ENCODE data around the gene ARNT2. TPM values are rescaled to one million over a fixed set of nuclear protein-coding genes. Genes with fewer than 3 reads are reported as not detected.

ARNT2 gene
- total RNA-seq, 1 donor from 2014 or later, result 2.1 TPM

- H3K9ac ChIP-seq (ENCODE audit: low read depth in 1 of 3, low read length in 3 of 3), result no peak overlapping the region
- H3K9me3 ChIP-seq (ENCODE audit: control insufficient read depth in 3 of 3, low read length in 3 of 3), result no peaks in the 10 kb centered on the region
- peaks cover 0 to 4% (median 3%) of the 10 kb centered on the region in 3 donors for H3K27me3 ChIP-seq (ENCODE audit: control insufficient read depth in 3 of 3, insufficient read depth in 3 of 3, low read length in 3 of 3)
- H3K36me3 ChIP-seq (ENCODE audit: control insufficient read depth in 3 of 3, insufficient read depth in 3 of 3, low read length in 3 of 3), result no peaks in the 10 kb centered on the region
- no peak overlapping the region for H3K27ac ChIP-seq (ENCODE audit: low read depth, low read length)
- no peak overlapping the region for H3K4me3 ChIP-seq (ENCODE audit: low read length in 3 of 3)
- no peaks in the 10 kb centered on the region for H3K4me1 ChIP-seq (ENCODE audit: control insufficient read depth in 3 of 3, insufficient read depth in 3 of 3, low read length in 3 of 3)
These were observed 32.5 kb downstream of the ARNT2 start for GRCh38 chr15:80436511-80437307.

GRCh38 chr15:80437334-80437891 lies 33.2 kb downstream of the ARNT2 start:
- no peak overlapping the region for H3K4me3 ChIP-seq (ENCODE audit: low read length in 3 of 3)
- no peak overlapping the region for H3K9ac ChIP-seq (ENCODE audit: low read depth in 1 of 3, low read length in 3 of 3)
- H3K27ac ChIP-seq (ENCODE audit: low read depth, low read length), result no peak overlapping the region
- H3K4me1 ChIP-seq (ENCODE audit: control insufficient read depth in 3 of 3, insufficient read depth in 3 of 3, low read length in 3 of 3), result no peaks in the 10 kb centered on the region
- H3K36me3 ChIP-seq (ENCODE audit: control insufficient read depth in 3 of 3, insufficient read depth in 3 of 3, low read length in 3 of 3), result no peaks in the 10 kb centered on the region
- no peaks in the 10 kb centered on the region for H3K9me3 ChIP-seq (ENCODE audit: control insufficient read depth in 3 of 3, low read length in 3 of 3)
- peaks cover 0 to 4% (median 3%) of the 10 kb centered on the region in 3 donors for H3K27me3 ChIP-seq (ENCODE audit: control insufficient read depth in 3 of 3, insufficient read depth in 3 of 3, low read length in 3 of 3)

- Histone ChIP-seq H3K9me3 (ENCODE audit: control insufficient read depth in 3 of 3, low read length in 3 of 3) (no peaks in the 10 kb centered on the region), H3K4me1 (ENCODE audit: control insufficient read depth in 3 of 3, insufficient read depth in 3 of 3, low read length in 3 of 3) (no peaks in the 10 kb centered on the region), H3K9ac (ENCODE audit: low read depth in 1 of 3, low read length in 3 of 3) (no peak overlapping the region), H3K36me3 (ENCODE audit: control insufficient read depth in 3 of 3, insufficient read depth in 3 of 3, low read length in 3 of 3) (no peaks in the 10 kb centered on the region), H3K4me3 (ENCODE audit: low read length in 3 of 3) (no peak overlapping the region), H3K27ac (ENCODE audit: low read depth, low read length) (no peak overlapping the region), H3K27me3 (ENCODE audit: control insufficient read depth in 3 of 3, insufficient read depth in 3 of 3, low read length in 3 of 3) (peaks cover 0 to 6% (median 4%) of the 10 kb centered on the region in 3 donors)
These were observed 35.0 kb downstream of the ARNT2 start for GRCh38 chr15:80439140-80439539.

GRCh38 chr15:80440024-80440423 lies 35.8 kb downstream of the ARNT2 start:
- Histone ChIP-seq H3K27me3 (ENCODE audit: control insufficient read depth in 3 of 3, insufficient read depth in 3 of 3, low read length in 3 of 3) (peaks cover 2 to 6% (median 6%) of the 10 kb centered on the region in 3 donors), H3K9me3 (ENCODE audit: control insufficient read depth in 3 of 3, low read length in 3 of 3) (no peaks in the 10 kb centered on the region), H3K36me3 (ENCODE audit: control insufficient read depth in 3 of 3, insufficient read depth in 3 of 3, low read length in 3 of 3) (no peaks in the 10 kb centered on the region), H3K27ac (ENCODE audit: low read depth, low read length) (no peak overlapping the region), H3K9ac (ENCODE audit: low read depth in 1 of 3, low read length in 3 of 3) (no peak overlapping the region), H3K4me3 (ENCODE audit: low read length in 3 of 3) (no peak overlapping the region), H3K4me1 (ENCODE audit: control insufficient read depth in 3 of 3, insufficient read depth in 3 of 3, low read length in 3 of 3) (no peaks in the 10 kb centered on the region)

- Histone ChIP-seq H3K9ac (ENCODE audit: low read depth in 1 of 3, low read length in 3 of 3) (no peak overlapping the region), H3K4me1 (ENCODE audit: control insufficient read depth in 3 of 3, insufficient read depth in 3 of 3, low read length in 3 of 3) (no peaks in the 10 kb centered on the region), H3K27me3 (ENCODE audit: control insufficient read depth in 3 of 3, insufficient read depth in 3 of 3, low read length in 3 of 3) (peaks cover 2 to 8% (median 6%) of the 10 kb centered on the region in 3 donors), H3K36me3 (ENCODE audit: control insufficient read depth in 3 of 3, insufficient read depth in 3 of 3, low read length in 3 of 3) (no peaks in the 10 kb centered on the region), H3K9me3 (ENCODE audit: control insufficient read depth in 3 of 3, low read length in 3 of 3) (no peaks in the 10 kb centered on the region), H3K4me3 (ENCODE audit: low read length in 3 of 3) (no peak overlapping the region), H3K27ac (ENCODE audit: low read depth, low read length) (no peak overlapping the region)
These were observed 36.9 kb downstream of the ARNT2 start for GRCh38 chr15:80441041-80441440.

- H3K4me3 ChIP-seq (ENCODE audit: low read length in 3 of 3), result no peak overlapping the region
- no peaks in the 10 kb centered on the region for H3K4me1 ChIP-seq (ENCODE audit: control insufficient read depth in 3 of 3, insufficient read depth in 3 of 3, low read length in 3 of 3)
- peaks cover 2 to 6% (median 4%) of the 10 kb centered on the region in 3 donors for H3K27me3 ChIP-seq (ENCODE audit: control insufficient read depth in 3 of 3, insufficient read depth in 3 of 3, low read length in 3 of 3)
- H3K9ac ChIP-seq (ENCODE audit: low read depth in 1 of 3, low read length in 3 of 3), result no peak overlapping the region
- H3K9me3 ChIP-seq (ENCODE audit: control insufficient read depth in 3 of 3, low read length in 3 of 3), result no peaks in the 10 kb centered on the region
- no peaks in the 10 kb centered on the region for H3K36me3 ChIP-seq (ENCODE audit: control insufficient read depth in 3 of 3, insufficient read depth in 3 of 3, low read length in 3 of 3)
- no peak overlapping the region for H3K27ac ChIP-seq (ENCODE audit: low read depth, low read length)
These were observed 37.5 kb downstream of the ARNT2 start for GRCh38 chr15:80441714-80442113.

- Histone ChIP-seq H3K4me3 (ENCODE audit: low read length in 3 of 3) (no peak overlapping the region), H3K27ac (ENCODE audit: low read depth, low read length) (no peak overlapping the region), H3K4me1 (ENCODE audit: control insufficient read depth in 3 of 3, insufficient read depth in 3 of 3, low read length in 3 of 3) (no peaks in the 10 kb centered on the region), H3K9ac (ENCODE audit: low read depth in 1 of 3, low read length in 3 of 3) (no peak overlapping the region), H3K27me3 (ENCODE audit: control insufficient read depth in 3 of 3, insufficient read depth in 3 of 3, low read length in 3 of 3) (peaks cover 2 to 6% (median 4%) of the 10 kb centered on the region in 3 donors), H3K9me3 (ENCODE audit: control insufficient read depth in 3 of 3, low read length in 3 of 3) (no peaks in the 10 kb centered on the region), H3K36me3 (ENCODE audit: control insufficient read depth in 3 of 3, insufficient read depth in 3 of 3, low read length in 3 of 3) (no peaks in the 10 kb centered on the region)
These were observed 38.7 kb downstream of the ARNT2 start for GRCh38 chr15:80442728-80443403.

- Histone ChIP-seq H3K9ac (ENCODE audit: low read depth in 1 of 3, low read length in 3 of 3) (no peak overlapping the region), H3K4me3 (ENCODE audit: low read length in 3 of 3) (no peak overlapping the region), H3K36me3 (ENCODE audit: control insufficient read depth in 3 of 3, insufficient read depth in 3 of 3, low read length in 3 of 3) (no peaks in the 10 kb centered on the region), H3K27ac (ENCODE audit: low read depth, low read length) (no peak overlapping the region), H3K9me3 (ENCODE audit: control insufficient read depth in 3 of 3, low read length in 3 of 3) (no peaks in the 10 kb centered on the region), H3K4me1 (ENCODE audit: control insufficient read depth in 3 of 3, insufficient read depth in 3 of 3, low read length in 3 of 3) (no peaks in the 10 kb centered on the region), H3K27me3 (ENCODE audit: control insufficient read depth in 3 of 3, insufficient read depth in 3 of 3, low read length in 3 of 3) (peaks cover 2 to 6% (median 4%) of the 10 kb centered on the region in 3 donors)
These were observed 40.6 kb downstream of the ARNT2 start for GRCh38 chr15:80444680-80445251.

GRCh38 chr15:80445300-80446041 lies 41.3 kb downstream of the ARNT2 start:
- H3K36me3 ChIP-seq (ENCODE audit: control insufficient read depth in 3 of 3, insufficient read depth in 3 of 3, low read length in 3 of 3), result no peaks in the 10 kb centered on the region
- H3K4me3 ChIP-seq (ENCODE audit: low read length in 3 of 3), result no peak overlapping the region
- peaks cover 3 to 4% (median 4%) of the 10 kb centered on the region in 3 donors for H3K27me3 ChIP-seq (ENCODE audit: control insufficient read depth in 3 of 3, insufficient read depth in 3 of 3, low read length in 3 of 3)
- H3K9me3 ChIP-seq (ENCODE audit: control insufficient read depth in 3 of 3, low read length in 3 of 3), result no peaks in the 10 kb centered on the region
- no peak overlapping the region for H3K27ac ChIP-seq (ENCODE audit: low read depth, low read length)
- no peaks in the 10 kb centered on the region for H3K4me1 ChIP-seq (ENCODE audit: control insufficient read depth in 3 of 3, insufficient read depth in 3 of 3, low read length in 3 of 3)
- no peak overlapping the region for H3K9ac ChIP-seq (ENCODE audit: low read depth in 1 of 3, low read length in 3 of 3)

All from skeletal muscle tissue (tissue), 4 donors.